ENCODE data around the gene GPATCH1. TPM values are rescaled to one million over a fixed set of nuclear protein-coding genes. Genes with fewer than 3 reads are reported as not detected.
A peak's percentile ranks its signal among the peaks of the same experiment; 100 is the strongest.

The GPATCH1 gene
- total and polyA plus RNA-seq, 2 of the 13 experiments (the other 11 are each of a cell fraction or from before 2014, with no cell fraction given) = 6.8 to 6.9 TPM

GRCh38 chr19:33066543-33066942, 14.4 kb upstream of the GPATCH1 start (continued):
- no peak for TF ChIP-seq ZNF800 (CRISPR knock-in tag; IDR thresholded peaks at IDR 0.05)

GRCh38 chr19:33067121-33067520, 13.9 kb upstream of the GPATCH1 start:
- Histone ChIP-seq H3K4me1 (ENCODE audit: insufficient read depth, low read length) (peaks cover 36% of the 10 kb centered on the region), H3K27ac (ENCODE audit: extremely low read length, insufficient read depth, low read length) (no peak overlapping the region), H3K4me3 (replicated peaks in 1 of 3; ENCODE audit: insufficient read depth in 1 of 3, low read depth in 2 of 3, low read length in 3 of 3) (peak overlapping the region in 1 of 3 experiments; percentile 4; a peak in 1 of 6 replicates), H3K36me3 (replicated peaks in 1 of 2; ENCODE audit: control insufficient read depth in 1 of 2, insufficient read depth in 2 of 2, low read length in 2 of 2) (no peaks in the 10 kb centered on the region), H3K27me3 (ENCODE audit: control insufficient read depth in 1 of 2, insufficient read depth in 2 of 2, low read length in 2 of 2) (no peaks in the 10 kb centered on the region), H3K4me2 (ENCODE audit: low read depth, low read length) (peak overlapping the region; percentile 47), H3K79me2 (ENCODE audit: insufficient read depth, low read length) (peaks cover 20% of the 10 kb centered on the region), H4K20me1 (ENCODE audit: insufficient read depth, low read length) (peaks cover 19% of the 10 kb centered on the region), H2AFZ (ENCODE audit: low read length) (no peak overlapping the region), H3K9ac (ENCODE audit: insufficient read depth, low read depth, low read length) (no peak overlapping the region), H3K9me3 (ENCODE audit: low read length) (no peaks in the 10 kb centered on the region)
- TF ChIP-seq SP4 (CRISPR knock-in tag; IDR thresholded peaks at IDR 0.05) = no peak
- no peak for TF ChIP-seq ZFP1 (CRISPR knock-in tag; IDR thresholded peaks at IDR 0.05)
- no peak for TF ChIP-seq KDM1A (CRISPR knock-in tag; IDR thresholded peaks at IDR 0.05)
- no peak for TF ChIP-seq ADNP (CRISPR knock-in tag; IDR thresholded peaks at IDR 0.05)
- no peak for TF ChIP-seq FOXC1 (CRISPR knock-in tag; IDR thresholded peaks at IDR 0.05; ENCODE audit: borderline replicate concordance)
- no peak for TF ChIP-seq ZNF3 (CRISPR knock-in tag; IDR thresholded peaks at IDR 0.05)
- no peak for TF ChIP-seq PCBP2 (optimal IDR thresholded peaks at IDR 0.05; ENCODE audit: low read depth, low read length, poor library complexity, severe bottlenecking)
- no peak for TF ChIP-seq ONECUT2 (CRISPR knock-in tag; IDR thresholded peaks at IDR 0.05)
- TF ChIP-seq ZBTB14 (CRISPR knock-in tag; IDR thresholded peaks at IDR 0.05) = no peak
- TF ChIP-seq PHF8 (CRISPR knock-in tag; IDR thresholded peaks at IDR 0.05) = no peak
- TF ChIP-seq RBAK (CRISPR knock-in tag; IDR thresholded peaks at IDR 0.05) = no peak
- TF ChIP-seq ZBTB10 (CRISPR knock-in tag; IDR thresholded peaks at IDR 0.05; ENCODE audit: borderline replicate concordance) = no peak
- no peak for TF ChIP-seq MTA3 (CRISPR knock-in tag; IDR thresholded peaks at IDR 0.05)
- TF ChIP-seq ZNF207 (IDR thresholded peaks at IDR 0.05; ENCODE audit: borderline replicate concordance) = no peak
- TF ChIP-seq RELA (CRISPR knock-in tag; IDR thresholded peaks at IDR 0.05) = no peak
- FAIRE-seq (no peak), ATAC-seq (no peak), DNase-seq (ENCODE audit: low spot score) (no peak)
- ChIA-PET CTCF (ENCODE audit: low intra/inter-chr PET ratio, low total read pairs) (no interaction called here), POLR2A (interaction anchor here (1.5 kb wide), 1 partner anchor 30 kb away, joined by 4 read pairs; no protein-coding TSS in a partner anchor)
- 15% methylated on average over 8 of the region's 8 CpGs for WGBS (ENCODE audit: low lambda C conversion rate)
- in situ Hi-C loops (cut with HindIII; ENCODE audit: extremely low pct_ligation_motif_present, low pct_unique_long_range_greater_than_20kb) = no loop called here
- intact Hi-C loops (cut with micrococcal nuclease; ENCODE audit: unreplicated experiment) = loop anchor here (10.0 kb wide), 1 partner anchor 92 kb away; the partner anchor contains the start of genes CEP89 and FAAP24
- no TSS peak for BruUV-seq (replicated peaks)
